GM20431 (cell line): ENCODE data around the gene NKX2-3.

ENCODE experiments used
- in situ Hi-C: fragments of 300-500 bp; cut with MseI, MboI; formaldehyde crosslinking; loops from one replicate; pipeline ENCODE4 v1.15.0; 2020; ENCODE audit warnings: low sequenced_read_pairs; ENCODE audit not compliant: unreplicated experiment

NKX2-3 gene

DNA sequence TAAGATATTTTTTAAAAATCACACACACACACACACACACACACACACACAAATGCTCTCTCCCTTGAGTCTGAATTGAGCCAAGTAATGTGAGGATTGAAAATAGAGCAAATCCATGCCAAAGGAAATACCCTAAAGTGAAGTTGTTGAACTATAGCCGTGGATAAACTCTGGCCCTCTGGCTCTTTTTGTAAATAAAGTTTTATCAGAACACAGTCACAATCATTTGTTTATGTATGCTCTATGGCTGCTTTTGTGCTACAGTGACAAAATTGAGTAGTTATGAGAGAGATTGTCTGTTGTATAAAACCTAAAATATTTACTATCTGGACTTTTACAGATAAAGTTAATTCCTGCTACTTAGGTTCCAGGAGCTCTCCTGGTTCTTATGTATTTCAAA is 39.1 kb downstream of the NKX2-3 start:
- in situ Hi-C loops: no loop called here

DNA sequence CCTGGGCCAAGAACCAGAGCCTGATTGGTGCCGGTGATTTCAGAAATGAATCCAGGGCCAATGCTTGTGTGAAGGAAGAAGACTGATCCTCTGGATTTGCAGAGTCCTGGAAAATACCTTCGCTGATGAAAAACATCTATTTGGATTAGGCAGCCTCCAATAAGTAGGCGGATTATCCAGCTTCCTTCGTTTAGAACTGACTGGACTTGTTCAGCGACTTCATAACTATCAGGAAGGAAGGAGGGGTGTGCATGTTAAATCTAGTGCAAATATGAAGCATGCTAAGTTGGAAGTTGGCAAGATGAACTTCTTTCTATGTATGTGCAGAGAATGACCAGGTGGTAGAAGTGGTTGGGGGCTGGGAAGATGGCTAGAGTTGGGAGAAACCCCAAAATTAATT is 41.0 kb downstream of the NKX2-3 start:
- in situ Hi-C loops: no loop called here

DNA sequence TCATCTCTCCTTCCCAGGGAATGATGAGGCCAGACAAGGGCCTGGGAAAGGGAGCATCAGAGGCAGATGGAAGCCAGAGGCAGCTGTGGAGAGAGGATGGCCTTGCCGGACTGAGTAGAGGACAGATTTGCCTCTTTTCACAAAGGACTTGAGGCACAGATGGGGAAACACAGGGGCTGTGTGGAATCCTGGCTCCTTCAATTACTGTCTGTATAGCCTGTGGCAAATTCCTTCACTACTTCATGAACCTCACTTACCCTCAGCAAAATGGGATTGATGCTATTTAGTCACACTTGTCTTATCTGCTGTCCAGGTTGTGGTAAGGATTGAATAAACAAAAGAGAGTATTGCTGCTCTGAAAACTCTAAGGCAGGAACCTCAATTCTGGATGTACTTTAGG is 47.2 kb downstream of the NKX2-3 start:
- in situ Hi-C loops: no loop called here

DNA sequence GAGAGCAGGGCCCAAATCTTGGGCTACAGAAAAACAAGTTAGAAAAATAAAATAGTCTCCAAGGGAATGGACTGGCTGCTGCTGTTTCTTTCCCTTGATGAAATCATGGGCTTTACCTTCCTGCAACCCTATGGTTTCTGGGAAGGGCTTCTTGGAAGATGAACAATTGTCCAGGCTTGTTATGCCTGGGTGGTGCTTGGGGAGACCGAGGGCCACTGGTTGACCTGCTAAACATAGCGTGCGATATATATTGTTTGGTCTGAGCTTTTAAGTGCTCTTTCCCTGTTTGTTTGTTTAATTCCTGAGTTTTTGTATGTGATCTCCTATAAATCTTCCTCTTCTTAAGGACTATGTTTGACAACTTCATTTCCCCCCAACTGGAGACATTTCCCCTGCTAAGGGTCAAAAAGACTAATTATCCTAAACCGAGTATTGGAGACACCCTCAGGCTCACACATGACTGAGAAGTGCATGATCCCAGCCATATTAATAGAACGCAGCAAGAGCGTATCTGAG is 49.6 kb downstream of the NKX2-3 start:
- in situ Hi-C loops: no loop called here

DNA sequence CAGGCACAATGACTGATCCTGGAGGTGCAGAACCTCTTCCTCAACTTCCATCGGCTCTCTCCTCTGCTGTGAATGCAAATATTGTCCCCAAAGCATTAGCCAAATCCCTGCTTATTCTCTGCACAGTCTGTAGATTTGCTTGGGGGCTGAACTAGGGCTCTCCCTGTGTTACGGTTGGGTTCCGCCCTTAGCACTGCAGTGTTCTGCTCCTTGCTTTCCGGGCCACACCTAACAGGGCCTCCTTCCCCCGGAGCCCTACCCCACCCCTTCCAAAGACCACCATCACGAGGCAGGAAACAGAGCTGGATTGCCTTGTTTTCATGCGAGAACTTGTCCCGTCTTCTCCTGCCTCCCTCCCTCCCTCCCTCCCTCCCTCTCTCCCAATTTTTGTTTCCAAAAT is 50.9 kb downstream of the NKX2-3 start:
- in situ Hi-C loops: no loop called here
